HepG2 (cell line): Measurements from ENCODE around the gene DMGDH. TPM values are rescaled to one million over a fixed set of nuclear protein-coding genes. Genes with fewer than 3 reads are reported as not detected.

Experiments used
- ARHGAP35 ChIP-seq: sonication (generic); formaldehyde crosslinking; IDR thresholded peaks from 2 replicates; pipeline ENCODE4 v1.9.0; 2022; ENCODE audit warnings: mild to moderate bottlenecking, inconsistent platforms, moderate library complexity, missing genetic modification reagents, borderline replicate concordance
- ARID4A ChIP-seq: sonication (generic); formaldehyde crosslinking; IDR thresholded peaks from 2 replicates; pipeline ENCODE4 v1.5.0; 2020; ENCODE audit warnings: mild to moderate bottlenecking, missing genetic modification reagents, borderline replicate concordance
- DBP ChIP-seq: sonication (generic); formaldehyde crosslinking; IDR thresholded peaks from 2 replicates; pipeline ENCODE4 v1.4.0; 2020; ENCODE audit warnings: missing genetic modification reagents; ENCODE audit errors: not compliant biosample characterization
- JDP2 ChIP-seq: sonication (generic); formaldehyde crosslinking; IDR thresholded peaks from 2 replicates; pipeline ENCODE4 v1.8.1; 2022; ENCODE audit warnings: missing genetic modification reagents, borderline replicate concordance
- MIXL1 ChIP-seq: IDR thresholded peaks from 2 replicates; pipeline ENCODE4 v1.6.1; 2016
- MLX ChIP-seq: IDR thresholded peaks from 2 replicates; pipeline ENCODE4 v1.6.1; 2016
- MTA1 ChIP-seq: sonication (generic); formaldehyde crosslinking; IDR thresholded peaks from 2 replicates; pipeline ENCODE4 v1.4.0; 2020; ENCODE audit warnings: missing genetic modification reagents, mild to moderate bottlenecking, borderline replicate concordance
- PITX1 ChIP-seq: sonication (generic); formaldehyde crosslinking; IDR thresholded peaks from 2 replicates; pipeline ENCODE4 v1.5.1; 2020; ENCODE audit warnings: mild to moderate bottlenecking, missing genetic modification reagents
- SPEN ChIP-seq: sonication (generic); formaldehyde crosslinking; IDR thresholded peaks from 2 replicates; pipeline ENCODE4 v1.5.1; 2020; ENCODE audit warnings: low read depth, mild to moderate bottlenecking, missing genetic modification reagents
- ZBTB25 ChIP-seq: IDR thresholded peaks from 2 replicates; pipeline ENCODE4 v1.6.1; 2018; ENCODE audit warnings: missing genetic modification reagents
- ZFAT ChIP-seq: sonication (generic); formaldehyde crosslinking; conservative IDR thresholded peaks from 2 replicates; pipeline ENCODE4 v1.8.1; 2023; ENCODE audit warnings: missing genetic modification reagents, inconsistent platforms
- ZFX ChIP-seq: sonication (generic); formaldehyde crosslinking; IDR thresholded peaks from 2 replicates; pipeline ENCODE4 v1.4.0; 2020; ENCODE audit warnings: mild to moderate bottlenecking, low read depth, missing genetic modification reagents, moderate library complexity
- ZHX1 ChIP-seq: sonication (generic); formaldehyde crosslinking; IDR thresholded peaks from 2 replicates; pipeline ENCODE4 v1.8.1; 2022; ENCODE audit warnings: low read depth, mild to moderate bottlenecking, missing genetic modification reagents
- ZNF33A ChIP-seq: sonication (generic); formaldehyde crosslinking; IDR thresholded peaks from 2 replicates; pipeline ENCODE4 v1.5.1; 2020; ENCODE audit warnings: missing genetic modification reagents, mild to moderate bottlenecking, moderate library complexity, borderline replicate concordance
- ZNF414 ChIP-seq: sonication (generic); formaldehyde crosslinking; IDR thresholded peaks from 2 replicates; pipeline ENCODE4 v1.5.0; 2020; ENCODE audit warnings: missing genetic modification reagents
- ZNF547 ChIP-seq: sonication (generic); formaldehyde crosslinking; IDR thresholded peaks from 2 replicates; pipeline ENCODE4 v1.5.1; 2020; ENCODE audit warnings: mild to moderate bottlenecking, missing genetic modification reagents
- ZNF614 ChIP-seq: IDR thresholded peaks from 2 replicates; pipeline ENCODE4 v1.6.1; 2018; ENCODE audit warnings: missing biosample characterization, missing genetic modification reagents, inconsistent platforms, borderline replicate concordance
- polyA plus RNA-seq, 8 experiments: library from polyadenylated mRNA; depleted of rRNA in 3 of 8; stranded (reverse) in 7 of 8; unstranded in 1 of 8; fragments of >200 nt; fragmentation: Illumina TruSeq in 4 of 8; extraction: Trizol in 4 of 8; gene quantifications; 2 replicates each; pipeline versions ENCODE4 v1.2.1 to v1.2.3, GENCODE V29; 2011 to 2016; ENCODE audit warnings: low read depth in 4 of 8, missing spikeins in 1 of 8, mixed read lengths in 1 of 8; ENCODE audit not compliant: insufficient read depth in 1 of 8
- total RNA-seq, 5 experiments: library from RNA; depleted of rRNA; stranded (reverse); fragments of >200 nt; fragmentation: Illumina TruSeq; extraction: Trizol; gene quantifications; 2 replicates each; pipeline ENCODE4 v1.2.3, GENCODE V29; 2016; ENCODE audit warnings: low read depth in 1 of 5

The DMGDH gene
- total and polyA plus RNA-seq, 2 of the 13 experiments (the other 11 are each of a cell fraction or from before 2014, with no cell fraction given), result 3.6 to 7.9 TPM

- TF ChIP-seq ZHX1 (CRISPR knock-in tag) (no peak), MIXL1 (CRISPR knock-in tag) (no peak), ZFAT (CRISPR knock-in tag) (no peak), ZNF33A (CRISPR knock-in tag) (no peak), MTA1 (CRISPR knock-in tag) (no peak), PITX1 (CRISPR knock-in tag) (0 out of 2 replicates have a peak, but pooled peaks have one; percentile 7), ZNF414 (CRISPR knock-in tag) (0 out of 2 replicates have a peak, but pooled peaks have one; percentile 31), ARID4A (CRISPR knock-in tag) (no peak), JDP2 (no peak), MLX (CRISPR knock-in tag) (no peak), DBP (CRISPR knock-in tag) (no peak), ZFX (CRISPR knock-in tag) (no peak), ZNF614 (CRISPR knock-in tag) (no peak), ZBTB25 (CRISPR knock-in tag) (no peak), SPEN (CRISPR knock-in tag) (no peak), ZNF547 (no peak), ARHGAP35 (CRISPR knock-in tag) (no peak)
Measured at GRCh38 chr5:79111960-79112702, 42.7 kb upstream of the DMGDH start (continued).
